GM18858 (cell line): Measurements from ENCODE around the gene DCUN1D2.
"Not testable (repeated sequence)": the region's sequence is repeated elsewhere in the genome, so short reads cannot be mapped to it uniquely, and the experiment has no call there.

ENCODE experiments used
- ATAC-seq: cut with Tn5 transposase; IDR thresholded peaks from one replicate; pipeline ENCODE4 v1.9.1; 2021; ENCODE audit not compliant: unreplicated experiment

DCUN1D2 gene

GRCh38 chr13:113491982-113492381 is 1.5 kb upstream of the DCUN1D2 start:
- ATAC-seq: no peak

GRCh38 chr13:113491418-113491883 is 940 bp upstream of the DCUN1D2 start:
- ATAC-seq: no peak

GRCh38 chr13:113489549-113490495 is 689 bp downstream of the DCUN1D2 start:
- peak; percentile 7 for ATAC-seq

GRCh38 chr13:113489171-113489548 is 1.4 kb downstream of the DCUN1D2 start:
- ATAC-seq: no peak

- no peak for ATAC-seq
These were observed 2.2 kb downstream of the DCUN1D2 start for GRCh38 chr13:113488283-113488682.

- no peak for ATAC-seq
These were observed 3.8 kb downstream of the DCUN1D2 start for GRCh38 chr13:113486698-113487097.

GRCh38 chr13:113485545-113485944 is 5.0 kb downstream of the DCUN1D2 start:
- ATAC-seq: no peak

- ATAC-seq: no peak
These were observed 6.8 kb downstream of the DCUN1D2 start for GRCh38 chr13:113483504-113484293.

GRCh38 chr13:113483081-113483480 is 7.4 kb downstream of the DCUN1D2 start:
- no peak for ATAC-seq

- no peak for ATAC-seq
These were observed 11.3 kb downstream of the DCUN1D2 start for GRCh38 chr13:113479179-113479578.

GRCh38 chr13:113477724-113478123 is 12.8 kb downstream of the DCUN1D2 start:
- ATAC-seq: no peak

GRCh38 chr13:113476811-113477210 is 13.7 kb downstream of the DCUN1D2 start:
- ATAC-seq: no peak

GRCh38 chr13:113475911-113476310 is 14.6 kb downstream of the DCUN1D2 start:
- ATAC-seq: no peak

- ATAC-seq: no peak
These were observed 15.2 kb downstream of the DCUN1D2 start for GRCh38 chr13:113475280-113475679.

GRCh38 chr13:113474179-113474578 is 16.3 kb downstream of the DCUN1D2 start:
- ATAC-seq: no peak

- no peak for ATAC-seq
These were observed 18.0 kb downstream of the DCUN1D2 start for GRCh38 chr13:113472355-113473025.

GRCh38 chr13:113471844-113472243 is 18.7 kb downstream of the DCUN1D2 start:
- ATAC-seq: no peak

GRCh38 chr13:113470635-113471163 is 19.8 kb downstream of the DCUN1D2 start:
- not testable (repeated sequence) for ATAC-seq

- ATAC-seq: no peak
These were observed 20.4 kb downstream of the DCUN1D2 start for GRCh38 chr13:113470073-113470472.

GRCh38 chr13:113469582-113469981 is 20.9 kb downstream of the DCUN1D2 start:
- ATAC-seq: no peak
